ENCODE data around the gene DUSP22.
"Not testable (repeated sequence)": the region's sequence is repeated elsewhere in the genome, so short reads cannot be mapped to it uniquely, and the experiment has no call there.

DUSP22 gene

GRCh38 chr6:280775-281468 lies 11.4 kb upstream of the DUSP22 start:
- no peak for DNase-seq (ENCODE audit: low spot score)

- DNase-seq (ENCODE audit: low spot score) = no peak
These were observed 10.7 kb upstream of the DUSP22 start for GRCh38 chr6:281469-282103.

GRCh38 chr6:282177-282866 lies 10.0 kb upstream of the DUSP22 start:
- DNase-seq (ENCODE audit: low spot score) = no peak

- no peak for DNase-seq (ENCODE audit: low spot score)
These were observed 9.3 kb upstream of the DUSP22 start for GRCh38 chr6:282867-283416.

GRCh38 chr6:284486-284885 lies 7.8 kb upstream of the DUSP22 start:
- no peak for DNase-seq (ENCODE audit: low spot score)

- no peak for DNase-seq (ENCODE audit: low spot score)
These were observed 7.1 kb upstream of the DUSP22 start for GRCh38 chr6:285030-285771.

- not testable (repeated sequence) for DNase-seq (ENCODE audit: low spot score)
These were observed 6.4 kb upstream of the DUSP22 start for GRCh38 chr6:285902-286301.

GRCh38 chr6:286681-287488 lies 5.4 kb upstream of the DUSP22 start:
- DNase-seq (ENCODE audit: low spot score) = no peak

- no peak for DNase-seq (ENCODE audit: low spot score)
These were observed 4.8 kb upstream of the DUSP22 start for GRCh38 chr6:287489-287860.

- DNase-seq (ENCODE audit: low spot score) = no peak
These were observed 3.4 kb upstream of the DUSP22 start for GRCh38 chr6:288866-289265.

GRCh38 chr6:290111-290922 lies 2.0 kb upstream of the DUSP22 start:
- DNase-seq (ENCODE audit: low spot score) = no peak

- DNase-seq (ENCODE audit: low spot score) = no peak
These were observed 1.0 kb upstream of the DUSP22 start for GRCh38 chr6:291204-291696.

- peak; percentile 84 for DNase-seq (ENCODE audit: low spot score)
These were observed 362 bp downstream of the DUSP22 start for GRCh38 chr6:292506-293192.

GRCh38 chr6:293193-294174 lies 1.2 kb downstream of the DUSP22 start:
- DNase-seq (ENCODE audit: low spot score) = peak; percentile 88

- no peak for DNase-seq (ENCODE audit: low spot score)
These were observed 2.6 kb downstream of the DUSP22 start for GRCh38 chr6:294656-295565.

- DNase-seq (ENCODE audit: low spot score) = peak; percentile 94
These were observed 4.2 kb downstream of the DUSP22 start for GRCh38 chr6:296151-297122.

All from pons (tissue), 1 donor.